Stimulated activated CD4-positive, alpha-beta T cell treated with anti-CD3 and anti-CD28 coated beads, Interleukin-2, amount 100 ng/mL, for 24 hours (primary cell): Measurements from ENCODE around the gene HSPG2.
"Not testable (repeated sequence)": the region's sequence is repeated elsewhere in the genome, so short reads cannot be mapped to it uniquely, and the experiment has no call there.

Experiments used
- DNase-seq, 2 donors: peaks; one replicate each; pipeline ENCODE4 v3.0.0-alpha.2; 2020

The HSPG2 gene

GRCh38 chr1:21822349-21822748, 114.8 kb downstream of the HSPG2 start:
- DNase-seq = no peak

DNA sequence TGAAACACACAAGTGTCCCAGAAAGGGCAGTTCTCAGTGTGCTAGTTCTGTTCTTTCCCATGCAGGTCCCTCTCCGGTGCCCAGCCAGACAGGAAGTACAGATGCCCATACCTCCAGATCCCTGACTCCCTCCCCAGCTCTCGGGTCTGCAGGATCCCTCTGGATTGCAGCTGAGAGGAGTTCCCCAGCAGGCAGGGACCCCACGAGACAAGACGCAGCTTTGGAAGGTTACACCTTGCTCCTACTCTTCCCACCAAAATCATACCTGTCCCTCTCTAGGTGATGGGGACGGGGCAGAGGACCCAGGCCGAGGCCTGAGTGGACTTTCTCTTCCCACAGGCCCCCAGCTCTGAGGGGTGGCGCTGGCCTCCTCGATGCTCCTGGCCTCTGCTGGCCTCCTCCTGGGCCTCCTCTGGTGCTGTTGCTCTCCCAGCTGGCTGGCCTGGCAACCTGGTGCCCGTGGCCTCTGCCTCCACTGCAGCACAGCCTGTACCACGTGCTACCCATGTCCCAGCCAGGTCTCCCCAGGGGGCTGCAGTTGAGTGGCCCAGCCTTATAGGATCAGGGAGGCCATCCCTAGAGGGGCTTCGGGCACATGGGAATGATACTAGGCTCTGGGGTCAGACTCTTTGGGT, 115.6 kb downstream of the HSPG2 start:
- no peak for DNase-seq

DNA sequence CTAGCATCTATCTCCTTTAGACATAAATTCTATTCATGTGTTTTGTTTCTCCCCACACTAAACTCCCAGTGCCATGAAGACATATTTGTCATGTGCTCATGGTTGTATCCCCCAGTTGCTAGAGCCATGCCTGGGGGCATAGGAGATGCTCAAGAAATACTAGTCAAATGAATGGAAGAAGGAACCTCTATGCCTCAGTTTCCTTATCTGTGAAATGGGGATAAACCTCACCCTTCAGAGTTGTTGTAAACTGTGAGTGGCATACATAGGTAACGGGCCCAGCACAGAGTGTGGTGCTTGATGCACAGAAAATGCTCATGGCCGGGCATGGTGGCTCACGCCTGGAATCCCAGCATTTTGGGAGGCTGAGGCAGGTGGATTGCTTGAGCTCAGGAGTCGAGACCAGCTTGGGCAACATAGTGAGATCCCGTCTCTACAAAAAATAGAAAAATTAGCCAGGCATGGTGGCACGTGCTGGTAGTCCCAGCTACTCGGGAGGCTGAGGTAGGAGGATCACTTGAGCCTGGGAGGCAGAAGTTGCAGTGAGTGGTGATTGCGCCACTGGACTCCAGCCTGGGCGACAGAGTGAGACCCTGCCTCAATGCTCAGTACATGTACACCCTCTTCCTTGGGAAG, 116.4 kb downstream of the HSPG2 start:
- DNase-seq = no peak

DNA sequence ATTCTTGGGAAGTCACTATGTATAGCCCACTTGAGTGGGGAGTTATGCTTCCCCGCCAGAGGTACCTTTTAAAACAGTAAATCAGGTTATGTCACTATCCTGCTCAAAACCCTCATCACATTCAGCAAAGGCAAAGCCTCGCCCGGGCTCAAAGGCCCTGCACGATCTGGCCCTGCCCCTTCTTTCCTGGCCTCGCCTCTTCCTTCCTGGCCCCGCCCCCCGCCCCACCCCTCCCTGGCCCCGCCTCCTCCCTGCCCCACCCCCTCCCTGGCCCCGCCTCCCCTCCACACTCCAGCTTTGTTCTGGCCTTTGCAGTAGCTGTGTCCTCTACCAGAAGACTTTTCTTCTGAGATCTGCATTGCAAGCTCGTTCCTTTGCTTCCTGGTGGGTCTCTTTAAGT, 118.5 kb downstream of the HSPG2 start:
- DNase-seq = peak; percentile 36 to 45

GRCh38 chr1:21816602-21817302, 120.4 kb downstream of the HSPG2 start:
- no peak for DNase-seq

- no peak for DNase-seq
These were observed 121.3 kb downstream of the HSPG2 start for GRCh38 chr1:21815724-21816321.

DNA sequence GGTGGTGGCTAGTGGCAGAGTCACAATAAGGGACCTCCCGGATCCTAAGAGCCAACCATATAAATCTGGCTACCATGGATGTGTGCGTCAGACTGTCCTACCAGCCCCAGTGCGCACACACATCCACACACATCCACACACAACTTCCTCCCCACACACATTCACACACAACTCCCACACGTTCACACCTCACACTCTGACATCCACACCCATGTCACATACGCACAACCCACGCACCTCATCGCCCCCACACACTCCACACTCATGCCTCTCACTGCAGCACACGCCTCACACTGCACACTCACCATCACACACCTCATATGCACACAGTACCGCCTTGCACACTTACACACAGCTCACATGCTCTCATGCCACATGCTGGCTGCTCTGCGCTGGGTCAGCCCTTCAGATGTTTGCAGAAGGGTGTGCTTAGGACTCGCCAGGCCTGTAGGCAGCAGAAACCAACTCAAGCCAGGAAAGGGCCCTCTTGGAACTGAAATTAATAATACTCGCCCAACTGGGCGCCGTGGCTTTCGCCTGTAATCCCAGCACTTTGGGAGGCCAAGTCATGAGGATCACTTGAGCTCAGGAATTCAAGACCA, 122.0 kb downstream of the HSPG2 start:
- no peak for DNase-seq

- DNase-seq = peak; percentile 26 to 40
These were observed 122.7 kb downstream of the HSPG2 start for GRCh38 chr1:21814241-21814918.

- no peak for DNase-seq
These were observed 123.6 kb downstream of the HSPG2 start for GRCh38 chr1:21813542-21813941.

GRCh38 chr1:21811875-21812305, 125.2 kb downstream of the HSPG2 start, which contains the start of gene LDLRAD2:
TSS of gene LDLRAD2 (plus strand) at chr1:21812265. CDS start at chr1:21812452, 187 bp downstream.
- no peak for DNase-seq

- no peak for DNase-seq
These were observed 132.6 kb downstream of the HSPG2 start for GRCh38 chr1:21804536-21804935.

DNA sequence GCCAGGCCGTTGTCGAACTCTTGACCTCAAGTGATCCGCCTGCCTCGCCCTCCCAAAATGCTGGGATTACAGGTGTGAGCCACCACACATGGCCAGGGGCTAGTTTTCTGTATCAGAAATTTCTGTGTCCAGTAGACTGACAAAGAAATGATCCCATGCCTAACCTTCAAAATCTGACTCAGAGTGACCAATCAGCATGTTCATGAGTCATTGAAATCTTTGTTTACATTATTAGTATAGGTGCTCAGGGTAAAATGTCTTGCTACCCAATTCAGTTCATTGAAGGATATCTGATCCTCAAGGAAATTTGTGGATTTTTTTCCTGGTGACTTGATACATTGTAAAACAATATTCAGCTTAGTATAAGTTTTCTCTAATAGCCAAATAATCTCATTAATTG, 136.0 kb downstream of the HSPG2 start:
- no peak for DNase-seq

DNA sequence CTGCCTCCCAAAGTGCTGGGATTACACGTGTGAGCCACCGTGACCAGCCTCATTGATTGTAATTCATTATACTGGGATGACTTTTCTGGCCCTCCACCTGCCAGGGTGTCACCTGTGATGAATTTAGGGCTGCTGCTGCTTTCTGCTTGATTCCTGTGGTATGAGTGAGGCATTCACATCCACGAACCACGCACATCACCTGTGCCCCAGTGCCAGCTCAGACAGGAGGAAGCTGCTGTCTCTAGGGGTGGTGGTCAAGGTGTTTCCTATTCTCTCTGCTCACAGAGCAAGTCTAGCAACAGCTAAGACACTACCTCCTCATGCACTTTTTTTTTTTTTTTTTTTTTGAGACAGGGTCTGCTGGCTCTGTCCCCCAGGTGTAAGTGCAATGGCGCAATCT, 137.4 kb downstream of the HSPG2 start:
- no peak for DNase-seq

DNA sequence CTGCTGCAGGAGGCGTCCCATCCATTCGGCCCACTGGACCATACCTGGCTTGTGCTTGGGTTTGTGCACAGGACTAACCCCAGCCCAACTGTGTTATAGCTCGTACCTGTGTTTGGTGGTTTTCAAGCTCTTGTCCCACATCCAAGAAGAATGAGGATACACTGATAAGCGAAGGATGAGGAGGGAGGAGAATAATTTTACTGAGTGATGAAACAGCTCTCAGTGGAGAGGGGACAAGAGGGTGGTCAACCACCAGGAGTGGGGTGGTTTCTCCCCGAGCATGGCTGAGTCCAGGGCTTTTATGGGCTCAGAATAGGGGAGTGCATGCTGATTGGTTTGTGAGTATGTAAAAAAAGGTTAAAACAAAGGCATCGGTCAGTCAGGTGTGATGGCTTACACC, 142.0 kb downstream of the HSPG2 start:
- no peak for DNase-seq

GRCh38 chr1:21794656-21795055, 142.5 kb downstream of the HSPG2 start:
- DNase-seq = no peak

- no peak for DNase-seq
These were observed 144.0 kb downstream of the HSPG2 start for GRCh38 chr1:21793104-21793503.

GRCh38 chr1:21786640-21787039, 150.5 kb downstream of the HSPG2 start:
- DNase-seq = no peak

- DNase-seq = not testable (repeated sequence)
These were observed 151.3 kb downstream of the HSPG2 start for GRCh38 chr1:21785764-21786163.

DNA sequence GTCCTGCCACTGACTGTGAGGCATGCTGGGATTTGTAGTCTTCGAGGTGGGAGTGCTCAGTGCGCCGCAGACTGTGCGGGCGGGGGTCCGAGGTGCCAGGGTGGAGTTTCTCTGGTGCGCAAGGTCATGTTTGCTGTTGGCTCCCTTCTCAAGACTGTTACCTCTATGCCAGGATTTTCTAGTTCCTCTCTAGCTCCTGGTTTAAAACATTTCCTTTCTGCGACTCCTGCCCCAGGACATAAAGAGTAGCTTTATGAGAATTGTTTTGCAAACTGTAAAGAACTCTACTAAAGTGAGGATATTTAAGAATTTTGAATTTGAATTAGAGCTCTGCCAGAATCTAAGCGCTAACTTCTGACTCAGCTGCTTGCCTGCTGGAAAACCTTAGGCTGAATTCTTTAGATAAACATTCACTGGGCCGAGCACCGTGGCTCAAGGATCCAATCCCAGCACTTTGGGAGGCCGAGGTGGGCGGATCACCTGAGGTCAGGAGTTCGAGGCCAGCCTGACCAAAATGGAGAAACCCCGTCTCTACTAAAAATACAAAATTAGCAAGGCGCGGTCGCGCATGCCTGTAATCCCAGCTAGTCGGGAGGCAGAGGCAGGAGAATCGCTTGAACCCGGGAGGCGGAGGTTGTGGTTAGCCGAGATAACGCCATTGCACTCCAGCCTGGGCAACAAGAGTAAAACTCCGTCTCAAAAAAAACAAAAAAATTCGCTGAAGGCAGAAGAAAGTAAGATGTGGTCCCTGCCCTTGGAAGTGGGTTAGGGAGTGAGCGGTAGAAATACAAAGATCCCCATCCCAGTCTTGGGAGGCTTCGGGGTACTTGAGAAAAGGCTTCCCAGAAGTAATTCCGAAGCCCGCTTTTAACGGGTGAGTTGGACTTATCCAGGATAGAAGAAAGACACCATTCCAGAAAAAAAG, 153.2 kb downstream of the HSPG2 start:
- no peak for DNase-seq

DNA sequence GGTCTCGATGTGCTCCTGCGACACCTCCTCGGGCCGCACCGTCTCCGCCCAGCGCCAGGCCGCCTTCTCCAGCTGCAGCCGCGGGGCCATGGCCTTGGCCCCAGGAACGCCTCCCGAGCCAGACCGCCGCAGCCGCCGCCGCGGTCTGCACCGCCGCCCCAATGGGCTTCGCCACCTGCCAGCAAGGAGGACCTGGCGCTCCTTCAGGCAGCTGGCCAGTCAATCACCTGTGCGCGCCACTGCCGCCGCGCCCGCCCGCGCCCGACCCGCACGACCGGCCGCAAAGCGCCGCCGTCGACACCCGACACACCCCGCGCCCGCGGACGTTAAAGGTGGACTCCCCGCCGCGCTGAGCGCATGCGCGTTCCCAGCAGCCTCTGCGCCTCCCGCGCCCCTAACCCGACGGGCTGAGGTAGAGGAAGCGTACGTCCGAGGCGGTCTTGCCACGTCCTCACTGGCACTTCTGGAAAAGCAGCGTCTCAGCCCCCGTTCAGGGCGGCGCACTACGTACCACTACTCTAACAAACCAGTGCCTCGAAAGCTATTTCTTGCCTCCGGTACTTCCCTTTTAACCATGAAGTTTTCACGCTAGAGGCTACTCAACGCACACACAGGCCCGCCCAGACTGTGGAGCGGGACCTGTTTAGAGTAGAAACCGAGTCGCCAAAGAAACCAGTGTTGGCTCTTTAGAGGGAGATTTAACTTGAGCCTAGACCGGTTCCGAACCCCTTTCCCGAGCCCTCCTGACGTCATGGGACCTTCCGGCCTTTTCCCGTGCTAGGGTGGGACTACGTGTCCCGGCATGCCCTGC, 154.0 kb downstream of the HSPG2 start, which contains the start of gene USP48:
Gene USP48 (minus strand): TSS at position 282 of the 811 bp plus-strand sequence. CDS start 192 bp downstream, at position 90.
- DNase-seq = peak; percentile 97
